ENCODE data around the gene COQ10A.

The COQ10A gene

DNA sequence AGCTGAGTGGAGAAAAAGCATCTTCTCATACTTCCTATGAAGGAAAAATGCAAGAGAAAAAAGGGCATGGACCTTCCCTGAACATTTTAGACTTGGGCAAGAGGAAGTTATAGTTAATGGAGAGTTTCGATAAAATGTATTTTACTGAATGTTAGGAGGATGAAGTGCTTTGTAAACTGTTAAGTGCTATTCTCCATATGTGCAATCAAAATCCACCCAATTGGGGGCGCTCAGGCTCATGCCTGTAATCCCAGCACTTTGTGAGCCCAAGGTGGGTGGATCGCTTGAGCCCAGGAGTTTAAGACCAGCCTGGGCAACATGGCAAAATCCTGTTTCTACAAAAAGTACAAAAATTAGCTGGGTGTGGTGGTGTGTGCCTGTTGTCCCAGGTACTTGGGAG, 50.9 kb downstream of the COQ10A start:
- DNase-seq: no peak
